ENCODE data around the gene RASD1.

The RASD1 gene

GRCh38 chr17:17518951-17519350 lies 22.8 kb upstream of the RASD1 start:
- DNase-seq (ENCODE audit: insufficient read length, low spot score) = no peak
- no peak for FAIRE-seq
- TF ChIP-seq TAF1 (IDR thresholded peaks at IDR 0.05; ENCODE audit: low read depth, low read length) = no peak
- TF ChIP-seq POLR2AphosphoS5 (IDR thresholded peaks at IDR 0.05; ENCODE audit: low read depth, low read length) = no peak
- no peak for TF ChIP-seq POU2F2 (IDR thresholded peaks at IDR 0.05; ENCODE audit: low read depth, low read length)
- TF ChIP-seq SPI1 (IDR thresholded peaks at IDR 0.05; ENCODE audit: low read depth, low read length) = no peak
- TF ChIP-seq POLR2A (IDR thresholded peaks at IDR 0.05; ENCODE audit: low read depth, low read length) = no peak
- TF ChIP-seq PAX5 (IDR thresholded peaks at IDR 0.05; ENCODE audit: insufficient read depth, low read length, severe bottlenecking) = no peak

GRCh38 chr17:17518014-17518413 lies 21.8 kb upstream of the RASD1 start:
- TF ChIP-seq PAX5 (IDR thresholded peaks at IDR 0.05; ENCODE audit: insufficient read depth, low read length, severe bottlenecking) = no peak
- no peak for FAIRE-seq
- no peak for DNase-seq (ENCODE audit: insufficient read length, low spot score)

- FAIRE-seq (no peak), DNase-seq (ENCODE audit: insufficient read length, low spot score) (no peak)
Measured at GRCh38 chr17:17516941-17517720, 20.9 kb upstream of the RASD1 start.

GRCh38 chr17:17515934-17516930 lies 20.0 kb upstream of the RASD1 start:
- DNase-seq (ENCODE audit: insufficient read length, low spot score) = no peak
- TF ChIP-seq POLR2AphosphoS5 (IDR thresholded peaks at IDR 0.05; ENCODE audit: low read depth, low read length) = no peak
- TF ChIP-seq POLR2A (IDR thresholded peaks at IDR 0.05; ENCODE audit: low read depth, low read length) = no peak
- no peak for TF ChIP-seq POU2F2 (IDR thresholded peaks at IDR 0.05; ENCODE audit: low read depth, low read length)
- TF ChIP-seq TAF1 (IDR thresholded peaks at IDR 0.05; ENCODE audit: low read depth, low read length) = no peak
- TF ChIP-seq SPI1 (IDR thresholded peaks at IDR 0.05; ENCODE audit: low read depth, low read length) = no peak
- TF ChIP-seq PAX5 (IDR thresholded peaks at IDR 0.05; ENCODE audit: insufficient read depth, low read length, severe bottlenecking) = no peak
- FAIRE-seq = no peak

More at GRCh38 chr17:17516941-17517720, 20.9 kb upstream of the RASD1 start:
- no peak for TF ChIP-seq POLR2AphosphoS5 (IDR thresholded peaks at IDR 0.05; ENCODE audit: low read depth, low read length)
- no peak for TF ChIP-seq TAF1 (IDR thresholded peaks at IDR 0.05; ENCODE audit: low read depth, low read length)
- no peak for TF ChIP-seq PAX5 (IDR thresholded peaks at IDR 0.05; ENCODE audit: insufficient read depth, low read length, severe bottlenecking)
- no peak for TF ChIP-seq POLR2A (IDR thresholded peaks at IDR 0.05; ENCODE audit: low read depth, low read length)

GRCh38 chr17:17514993-17515933 lies 19.1 kb upstream of the RASD1 start:
- TF ChIP-seq POLR2AphosphoS5 (IDR thresholded peaks at IDR 0.05; ENCODE audit: low read depth, low read length) (no peak), PAX5 (IDR thresholded peaks at IDR 0.05; ENCODE audit: insufficient read depth, low read length, severe bottlenecking) (no peak), SPI1 (IDR thresholded peaks at IDR 0.05; ENCODE audit: low read depth, low read length) (no peak), POU2F2 (IDR thresholded peaks at IDR 0.05; ENCODE audit: low read depth, low read length) (no peak), TAF1 (IDR thresholded peaks at IDR 0.05; ENCODE audit: low read depth, low read length) (no peak), POLR2A (IDR thresholded peaks at IDR 0.05; ENCODE audit: low read depth, low read length) (no peak)
- DNase-seq (ENCODE audit: insufficient read length, low spot score) = no peak
- no peak for FAIRE-seq

GRCh38 chr17:17514361-17514992 lies 18.3 kb upstream of the RASD1 start:
- TF ChIP-seq POLR2AphosphoS5 (IDR thresholded peaks at IDR 0.05; ENCODE audit: low read depth, low read length) (no peak), TAF1 (IDR thresholded peaks at IDR 0.05; ENCODE audit: low read depth, low read length) (no peak), POLR2A (IDR thresholded peaks at IDR 0.05; ENCODE audit: low read depth, low read length) (no peak), POU2F2 (IDR thresholded peaks at IDR 0.05; ENCODE audit: low read depth, low read length) (no peak), SPI1 (IDR thresholded peaks at IDR 0.05; ENCODE audit: low read depth, low read length) (no peak), PAX5 (IDR thresholded peaks at IDR 0.05; ENCODE audit: insufficient read depth, low read length, severe bottlenecking) (no peak)
- DNase-seq (ENCODE audit: insufficient read length, low spot score) (no peak), FAIRE-seq (no peak)

GRCh38 chr17:17513626-17514025 lies 17.4 kb upstream of the RASD1 start:
- no peak for TF ChIP-seq POU2F2 (IDR thresholded peaks at IDR 0.05; ENCODE audit: low read depth, low read length)
- TF ChIP-seq PAX5 (IDR thresholded peaks at IDR 0.05; ENCODE audit: insufficient read depth, low read length, severe bottlenecking) = no peak
- TF ChIP-seq SPI1 (IDR thresholded peaks at IDR 0.05; ENCODE audit: low read depth, low read length) = no peak
- no peak for TF ChIP-seq POLR2A (IDR thresholded peaks at IDR 0.05; ENCODE audit: low read depth, low read length)
- TF ChIP-seq TAF1 (IDR thresholded peaks at IDR 0.05; ENCODE audit: low read depth, low read length) = no peak
- TF ChIP-seq POLR2AphosphoS5 (IDR thresholded peaks at IDR 0.05; ENCODE audit: low read depth, low read length) = no peak
- no peak for DNase-seq (ENCODE audit: insufficient read length, low spot score)
- FAIRE-seq = no peak

GRCh38 chr17:17512866-17513265 lies 16.7 kb upstream of the RASD1 start:
- FAIRE-seq (no peak), DNase-seq (ENCODE audit: insufficient read length, low spot score) (no peak)
- no peak for TF ChIP-seq POLR2AphosphoS5 (IDR thresholded peaks at IDR 0.05; ENCODE audit: low read depth, low read length)
- no peak for TF ChIP-seq POU2F2 (IDR thresholded peaks at IDR 0.05; ENCODE audit: low read depth, low read length)
- no peak for TF ChIP-seq TAF1 (IDR thresholded peaks at IDR 0.05; ENCODE audit: low read depth, low read length)
- TF ChIP-seq POLR2A (IDR thresholded peaks at IDR 0.05; ENCODE audit: low read depth, low read length) = no peak
- no peak for TF ChIP-seq PAX5 (IDR thresholded peaks at IDR 0.05; ENCODE audit: insufficient read depth, low read length, severe bottlenecking)
- TF ChIP-seq SPI1 (IDR thresholded peaks at IDR 0.05; ENCODE audit: low read depth, low read length) = no peak

All from GM12891 (cell line).